ENCODE results near the gene ANKRD12.

ANKRD12 gene

DNA sequence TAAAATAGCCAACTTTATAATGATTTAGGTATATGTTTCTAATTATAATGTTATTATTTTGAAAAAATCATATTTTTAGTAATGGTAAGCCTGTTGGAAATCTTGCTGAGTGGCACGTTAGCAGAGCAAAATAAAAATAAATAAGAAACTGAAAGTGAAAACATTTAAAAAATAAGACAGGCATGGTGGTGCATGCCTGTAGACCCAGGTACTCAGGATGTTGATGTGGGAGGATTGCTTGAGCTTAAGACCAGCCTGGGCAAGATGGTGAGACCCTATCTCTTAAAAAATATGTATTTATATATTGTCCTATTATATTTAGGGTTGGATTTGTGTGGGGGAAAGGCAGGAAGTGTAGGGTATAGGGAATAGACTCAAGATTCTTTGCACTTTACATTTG, 15.8 kb upstream of the ANKRD12 start:
- CTCF ChIA-PET: interaction anchor here (1.5 kb wide), 1 partner anchor 47 kb away, joined by 6 read pairs; no protein-coding TSS in a partner anchor
- Histone ChIP-seq H3K27ac (ENCODE audit: extremely low read depth, low read depth, low read length) (no peak overlapping the region), H3K4me1 (ENCODE audit: control insufficient read depth, insufficient read depth, low read length) (peaks cover 3% of the 10 kb centered on the region; the same call in 1 of the 2 replicates), H3K4me3 (ENCODE audit: low read depth, low read length) (no peak overlapping the region), H3K9me3 (ENCODE audit: control insufficient read depth, insufficient read depth, low read depth, low read length) (no peaks in the 10 kb centered on the region), H3K36me3 (ENCODE audit: control insufficient read depth in 2 of 2, insufficient read depth in 1 of 2, low read length in 2 of 2) (peaks cover 36 to 54% of the 10 kb centered on the region in 2 experiments)
- POLR2A ChIA-PET: no interaction called here
- TF ChIP-seq ZNF664 (tag by site-specific recombination; IDR thresholded peaks at IDR 0.05) (no peak), ZNF555 (tag by site-specific recombination; conservative IDR thresholded peaks at IDR 0.05) (no peak), ZNF792 (tag by site-specific recombination; IDR thresholded peaks at IDR 0.05) (no peak)

DNA sequence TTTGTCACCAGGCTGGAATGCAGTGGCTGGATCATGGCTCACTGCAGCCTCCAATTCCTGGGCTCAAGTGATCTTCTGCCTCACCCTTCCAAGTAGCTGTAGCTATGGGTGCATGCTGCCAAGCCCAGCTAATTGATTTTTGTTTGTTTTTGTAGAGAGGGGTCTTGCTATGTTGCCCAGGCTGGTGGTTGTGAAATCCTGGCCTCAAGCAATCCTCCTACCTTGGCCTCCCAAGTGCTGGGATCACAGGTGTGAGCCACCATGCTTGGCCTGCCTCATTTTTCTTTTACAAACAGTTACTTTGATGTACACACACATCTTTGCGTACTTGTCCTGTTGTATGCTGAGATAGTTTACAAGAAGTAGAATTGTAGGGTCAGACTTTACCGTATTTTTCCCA, 13.1 kb upstream of the ANKRD12 start:
- Histone ChIP-seq H3K36me3 (ENCODE audit: control insufficient read depth in 2 of 2, insufficient read depth in 1 of 2, low read length in 2 of 2) (peaks cover 57 to 77% of the 10 kb centered on the region in 2 experiments), H3K27ac (ENCODE audit: extremely low read depth, low read depth, low read length) (no peak overlapping the region), H3K4me1 (ENCODE audit: control insufficient read depth, insufficient read depth, low read length) (no peaks in the 10 kb centered on the region), H3K9me3 (ENCODE audit: control insufficient read depth, insufficient read depth, low read depth, low read length) (no peaks in the 10 kb centered on the region), H3K4me3 (ENCODE audit: low read depth, low read length) (no peak overlapping the region)
- ChIA-PET CTCF (interaction anchor here (1.8 kb wide), 1 partner anchor 20 kb away, joined by 6 read pairs; no protein-coding TSS in a partner anchor), POLR2A (interaction anchor here (0.9 kb wide), 1 partner anchor 20 kb away, joined by 3 read pairs; no protein-coding TSS in a partner anchor)
- no peak for TF ChIP-seq ZNF335 (tag by site-specific recombination; conservative IDR thresholded peaks at IDR 0.05)
- TF ChIP-seq SCRT2 (tag by site-specific recombination; IDR thresholded peaks at IDR 0.05): no peak
- TF ChIP-seq ZNF121 (tag by site-specific recombination; IDR thresholded peaks at IDR 0.05): peak; percentile 93
- no peak for TF ChIP-seq ZNF596 (tag by site-specific recombination; IDR thresholded peaks at IDR 0.05)
- no peak for TF ChIP-seq ZNF221 (tag by site-specific recombination; IDR thresholded peaks at IDR 0.05; ENCODE audit: borderline replicate concordance)

DNA sequence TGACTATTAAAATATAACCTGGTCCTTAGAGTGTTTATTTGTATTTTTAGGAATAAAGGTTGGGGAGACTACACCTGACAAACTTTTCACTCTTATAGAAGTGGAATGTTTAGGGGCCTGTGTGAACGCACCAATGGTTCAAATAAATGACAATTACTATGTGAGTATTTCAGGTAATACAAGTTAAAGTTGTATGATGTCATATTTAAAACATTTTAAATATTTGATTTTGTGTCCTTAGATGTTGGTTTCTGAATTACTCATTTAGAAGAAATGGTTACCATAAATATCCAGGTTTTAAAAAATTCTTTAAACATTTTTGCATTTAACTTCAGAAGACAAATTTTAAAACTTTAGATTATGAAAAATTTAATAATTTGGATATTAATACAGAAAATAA, 11.8 kb upstream of the ANKRD12 start:
- H3K27ac ChIP-seq (ENCODE audit: extremely low read depth, low read depth, low read length): no peak overlapping the region
- ChIA-PET CTCF (interaction anchor here (0.8 kb wide), 1 partner anchor 11 kb away, joined by 4 read pairs; no protein-coding TSS in a partner anchor), POLR2A (interaction anchor here (1.0 kb wide), 1 partner anchor 11 kb away, joined by 6 read pairs; the partner anchor contains the start of gene ANKRD12)
- H3K4me1 ChIP-seq (ENCODE audit: control insufficient read depth, insufficient read depth, low read length): no peaks in the 10 kb centered on the region
- no peak for TF ChIP-seq ZSCAN4 (tag by site-specific recombination; IDR thresholded peaks at IDR 0.05)
- peak; percentile 46; the same call in 1 of the 2 replicates for TF ChIP-seq ATF2 (tag by site-specific recombination; IDR thresholded peaks at IDR 0.05; ENCODE audit: low read depth)
- no peaks in the 10 kb centered on the region for H3K9me3 ChIP-seq (ENCODE audit: control insufficient read depth, insufficient read depth, low read depth, low read length)
- no peak overlapping the region for H3K4me3 ChIP-seq (ENCODE audit: low read depth, low read length)
- H3K36me3 ChIP-seq (ENCODE audit: control insufficient read depth in 2 of 2, insufficient read depth in 1 of 2, low read length in 2 of 2): peaks cover 63 to 77% of the 10 kb centered on the region in 2 experiments

DNA sequence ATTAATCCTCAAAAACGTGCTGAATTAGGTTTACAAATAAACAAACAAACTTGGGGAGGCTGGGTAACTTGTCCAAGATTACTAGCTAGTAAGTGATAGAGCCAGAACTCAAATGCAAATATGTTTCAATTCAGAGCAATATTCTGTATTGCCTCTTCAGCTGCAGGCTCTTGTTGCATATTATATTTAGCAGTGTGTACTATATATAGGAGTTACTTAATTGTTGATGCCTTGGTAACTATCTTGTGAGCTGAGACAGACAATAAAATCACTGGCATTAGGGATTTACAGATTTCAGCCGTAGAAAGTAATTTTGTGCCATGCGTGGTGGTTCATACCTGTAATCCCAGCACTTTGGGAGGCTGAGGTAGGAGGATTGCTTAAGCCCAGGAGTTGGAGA, 10.2 kb upstream of the ANKRD12 start:
- no peak overlapping the region for H3K27ac ChIP-seq (ENCODE audit: extremely low read depth, low read depth, low read length)
- POLR2A ChIA-PET: no interaction called here
- CTCF ChIA-PET: interaction anchor here (0.5 to 1.1 kb wide), 4 partner anchors 12 to 210 kb away, joined by 3 to 4 read pairs (median 3); no protein-coding TSS in a partner anchor
- peaks cover 71 to 81% of the 10 kb centered on the region in 2 experiments for H3K36me3 ChIP-seq (ENCODE audit: control insufficient read depth in 2 of 2, insufficient read depth in 1 of 2, low read length in 2 of 2)
- H3K4me3 ChIP-seq (ENCODE audit: low read depth, low read length): no peak overlapping the region
- no peaks in the 10 kb centered on the region for H3K9me3 ChIP-seq (ENCODE audit: control insufficient read depth, insufficient read depth, low read depth, low read length)
- no peaks in the 10 kb centered on the region for H3K4me1 ChIP-seq (ENCODE audit: control insufficient read depth, insufficient read depth, low read length)
- no peak for TF ChIP-seq SP2 (tag by site-specific recombination; IDR thresholded peaks at IDR 0.05)
- no peak for TF ChIP-seq ZNF302 (tag by site-specific recombination; IDR thresholded peaks at IDR 0.05; ENCODE audit: low read depth)
- TF ChIP-seq ZBTB48 (tag by site-specific recombination; IDR thresholded peaks at IDR 0.05): no peak
- TF ChIP-seq, protein P1, sequence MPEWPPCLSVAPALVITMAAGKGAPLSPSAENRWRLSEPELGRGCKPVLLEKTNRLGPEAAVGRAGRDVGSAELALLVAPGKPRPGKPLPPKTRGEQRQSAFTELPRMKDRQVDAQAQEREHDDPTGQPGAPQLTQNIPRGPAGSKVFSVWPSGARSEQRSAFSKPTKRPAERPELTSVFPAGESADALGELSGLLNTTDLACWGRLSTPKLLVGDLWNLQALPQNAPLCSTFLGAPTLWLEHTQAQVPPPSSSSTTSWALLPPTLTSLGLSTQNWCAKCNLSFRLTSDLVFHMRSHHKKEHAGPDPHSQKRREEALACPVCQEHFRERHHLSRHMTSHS (tag by site-specific recombination; IDR thresholded peaks at IDR 0.05): no peak
- no peak for TF ChIP-seq ZNF660 (tag by site-specific recombination; IDR thresholded peaks at IDR 0.05)
- TF ChIP-seq TRIM28 (IDR thresholded peaks at IDR 0.05; ENCODE audit: borderline replicate concordance, low read length): no peak
- no peak for TF ChIP-seq ZNF692 (tag by site-specific recombination; IDR thresholded peaks at IDR 0.05)
- TF ChIP-seq, protein P2, sequence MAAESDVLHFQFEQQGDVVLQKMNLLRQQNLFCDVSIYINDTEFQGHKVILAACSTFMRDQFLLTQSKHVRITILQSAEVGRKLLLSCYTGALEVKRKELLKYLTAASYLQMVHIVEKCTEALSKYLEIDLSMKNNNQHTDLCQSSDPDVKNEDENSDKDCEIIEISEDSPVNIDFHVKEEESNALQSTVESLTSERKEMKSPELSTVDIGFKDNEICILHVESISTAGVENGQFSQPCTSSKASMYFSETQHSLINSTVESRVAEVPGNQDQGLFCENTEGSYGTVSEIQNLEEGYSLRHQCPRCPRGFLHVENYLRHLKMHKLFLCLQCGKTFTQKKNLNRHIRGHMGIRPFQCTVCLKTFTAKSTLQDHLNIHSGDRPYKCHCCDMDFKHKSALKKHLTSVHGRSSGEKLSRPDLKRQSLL (tag by site-specific recombination; IDR thresholded peaks at IDR 0.05): no peak
- no peak for TF ChIP-seq ZNF510 (tag by site-specific recombination; IDR thresholded peaks at IDR 0.05; ENCODE audit: insufficient replicate concordance)
- no peak for TF ChIP-seq ZNF530 (tag by site-specific recombination; IDR thresholded peaks at IDR 0.05; ENCODE audit: low read depth)

Measured in HEK293 (cell line).